ENCODE data around the gene DISP3.

DISP3 gene

GRCh38 chr1:11585389-11585788, 106.4 kb downstream of the DISP3 start:
- Histone ChIP-seq H3K36me3 (ENCODE audit: insufficient read depth, low read length) (no peaks in the 10 kb centered on the region), H2AFZ (ENCODE audit: low read depth, low read length) (no peak overlapping the region), H3K4me3 (ENCODE audit: low read depth in 1 of 2, low read length in 2 of 2) (no peak overlapping the region), H3K9me3 (ENCODE audit: insufficient read depth, low read length, severe bottlenecking) (no peaks in the 10 kb centered on the region), H3K4me2 (ENCODE audit: insufficient read depth, low read length) (no peak overlapping the region), H3K79me2 (ENCODE audit: insufficient read depth, low read length) (no peaks in the 10 kb centered on the region), H3K4me1 (ENCODE audit: insufficient read depth, low read length) (no peaks in the 10 kb centered on the region), H3K27ac (ENCODE audit: low read length) (no peak overlapping the region), H4K20me1 (ENCODE audit: insufficient read depth, low read length) (no peaks in the 10 kb centered on the region; the same call in 1 of the 2 replicates), H3K9ac (ENCODE audit: low read depth, low read length) (no peak overlapping the region), H3K27me3 (ENCODE audit: insufficient read depth, low read length, poor library complexity) (peaks cover 13% of the 10 kb centered on the region)
- no peak for DNase-seq
- TF ChIP-seq EZH2 (IDR thresholded peaks at IDR 0.05; ENCODE audit: borderline replicate concordance, low read depth, low read length, severe bottlenecking), result no peak
- TF ChIP-seq CTCF (IDR thresholded peaks at IDR 0.05; ENCODE audit: borderline replicate concordance, extremely low read depth, low read length, poor library complexity, severe bottlenecking), result no peak
- no peak for ATAC-seq (ENCODE audit: insufficient read depth, low read depth)

All from DND-41 (cell line).